H1 (cell line): ENCODE results near the gene TRAF3IP1. TPM values are rescaled to one million over a fixed set of nuclear protein-coding genes. Genes with fewer than 3 reads are reported as not detected.

Experiments used
- CHD7 ChIP-seq: fragments of 300-600 bp; sonication (generic); IDR thresholded peaks from 2 replicates; pipeline ENCODE4 v1.7.1; 2012; ENCODE audit warnings: low read length, moderate library complexity, mild to moderate bottlenecking, inconsistent platforms; ENCODE audit not compliant: insufficient replicate concordance
- CREB1 ChIP-seq: IDR thresholded peaks from 2 replicates; pipeline ENCODE4 v1.6.1; 2012; ENCODE audit warnings: inconsistent platforms
- EZH2 ChIP-seq: fragments of 200-600 bp; sonication (generic); IDR thresholded peaks from 2 replicates; pipeline ENCODE4 v1.7.1; 2012; ENCODE audit warnings: low read depth, mild to moderate bottlenecking, moderate library complexity, low read length, inconsistent platforms; ENCODE audit not compliant: severe bottlenecking
- HDAC2 ChIP-seq, 2 experiments: fragments of 300-600 bp in 1 of 2; sonication (generic) in 1 of 2; IDR thresholded peaks; 2 replicates each; pipeline ENCODE4 v1.6.1; 2011 to 2012; ENCODE audit warnings: low read depth in 2 of 2, low read length in 2 of 2, mild to moderate bottlenecking in 2 of 2, moderate library complexity in 2 of 2, borderline replicate concordance in 1 of 2, inconsistent platforms in 1 of 2
- HDAC6 ChIP-seq: IDR thresholded peaks from one replicate; pipeline ENCODE4 v1.7.1; 2012; ENCODE audit warnings: low read depth, mild to moderate bottlenecking, inconsistent platforms, low read length, moderate library complexity
- RFX5 ChIP-seq: IDR thresholded peaks from 2 replicates; pipeline ENCODE4 v1.6.1; 2011; ENCODE audit warnings: low read depth, low read length, improper control_type of control experiment, borderline replicate concordance
- RNF2 ChIP-seq: fragments of 200-900, 300-1000 bp; sonication (generic); IDR thresholded peaks from 2 replicates; pipeline ENCODE4 v1.7.1; 2016; ENCODE audit warnings: borderline replicate concordance, low read depth, mild to moderate bottlenecking, antibody characterized with exemption, low read length; ENCODE audit not compliant: poor library complexity, severe bottlenecking; ENCODE audit errors: missing control alignments
- SIX5 ChIP-seq: IDR thresholded peaks from 2 replicates; pipeline ENCODE4 v1.6.1; 2011; ENCODE audit warnings: mild to moderate bottlenecking, low read depth, low read length
- SP1 ChIP-seq: IDR thresholded peaks from 2 replicates; pipeline ENCODE4 v1.6.1; 2011; ENCODE audit warnings: low read depth, low read length
- SP4 ChIP-seq: IDR thresholded peaks from 2 replicates; pipeline ENCODE4 v1.6.1; 2012; ENCODE audit warnings: low read length, inconsistent platforms
- TBP ChIP-seq: IDR thresholded peaks from 2 replicates; pipeline ENCODE4 v1.6.1; 2011; ENCODE audit warnings: low read depth, low read length, improper control_type of control experiment
- polyA plus RNA-seq, 7 experiments: library from polyadenylated mRNA; depleted of rRNA in 3 of 7; stranded (reverse) in 5 of 7; unstranded in 2 of 7; fragments of >200 nt in 5 of 7; fragments of 200-250 nt in 2 of 7; gene quantifications; 1 replicate in 5 of 7; 2 replicates in 1 of 7; 4 replicates in 1 of 7; pipeline versions ENCODE4 v1.2.1 to v1.2.3, GENCODE V29; 2011 to 2013; ENCODE audit warnings: missing spikeins in 2 of 7, mixed read lengths in 2 of 7
- total RNA-seq: library from RNA; stranded (reverse); fragmentation: NEBNext Ultra II Directional; extraction: Animal tissue kit (Norgen Biotek cat#: 25700); gene quantifications from 2 replicates; pipeline ENCODE4 v1.2.1, GENCODE V29; 2021

TRAF3IP1 gene
- total and polyA plus RNA-seq, 2 of the 8 experiments (the other 6 are each of a cell fraction or from before 2014, with no cell fraction given): 2.3 to 17.5 TPM

GRCh38 chr2:238388794-238389193 lies 68.5 kb downstream of the TRAF3IP1 start (continued):
- no peak for TF ChIP-seq CHD7
- no peak for TF ChIP-seq RFX5
- no peak for TF ChIP-seq SP4
- TF ChIP-seq RNF2: no peak
- TF ChIP-seq SP1: no peak
- TF ChIP-seq SIX5: no peak
- TF ChIP-seq TBP: no peak
- TF ChIP-seq HDAC2 (IDR thresholded peaks at IDR 0.05; ENCODE audit: borderline replicate concordance in 1 of 2, low read depth in 2 of 2, low read length in 2 of 2): no peak
- no peak for TF ChIP-seq CREB1
- TF ChIP-seq HDAC6: no peak
- TF ChIP-seq EZH2: no peak
- TF ChIP-seq, all 59 proteins: peak for 0
